NB4 (cell line): ENCODE results near the gene PRDX5.

Experiments
- CTCF ChIP-seq: IDR thresholded peaks from one replicate; pipeline ENCODE4 v1.5.1; 2012; ENCODE audit warnings: low read depth, low read length
- MAX ChIP-seq: IDR thresholded peaks from 2 replicates; pipeline ENCODE4 v1.6.1; 2011; ENCODE audit warnings: low read depth, low read length
- MYC ChIP-seq: IDR thresholded peaks from 2 replicates; pipeline ENCODE4 v1.6.1; 2011; ENCODE audit warnings: low read depth, low read length
- POLR2A ChIP-seq: IDR thresholded peaks from 2 replicates; pipeline ENCODE4 v1.6.1; 2011; ENCODE audit warnings: mild to moderate bottlenecking; ENCODE audit not compliant: insufficient read length; ENCODE audit errors: extremely low read depth

- TF ChIP-seq CTCF: no peak
- TF ChIP-seq POLR2A: no peak
- no peak for TF ChIP-seq MAX
- TF ChIP-seq MYC: no peak
These were observed 20.1 kb upstream of the PRDX5 start for GRCh38 chr11:64297699-64298358.
